G401.6 (cell line): Measurements from ENCODE around the gene ASF1B.

Experiments used
- FAIRE-seq: peaks from 2 replicates; lab custom pipeline; 2012; peaks lifted over from hg19 to GRCh38; lab: Jason Lieb, UNC

ASF1B gene

GRCh38 chr19:14135985-14136508 lies 342 bp downstream of the ASF1B start:
- FAIRE-seq: no peak

GRCh38 chr19:14135355-14135754 lies 1.0 kb downstream of the ASF1B start:
- no peak for FAIRE-seq

GRCh38 chr19:14127929-14128509 lies 8.4 kb downstream of the ASF1B start:
- FAIRE-seq: no peak

GRCh38 chr19:14127176-14127575 lies 9.2 kb downstream of the ASF1B start:
- FAIRE-seq: no peak

GRCh38 chr19:14122924-14123323 lies 13.5 kb downstream of the ASF1B start:
- FAIRE-seq: no peak

GRCh38 chr19:14120497-14120780 lies 15.9 kb downstream of the ASF1B start:
- FAIRE-seq: no peak

- FAIRE-seq: no peak
Measured at GRCh38 chr19:14119644-14120496, 16.5 kb downstream of the ASF1B start.

GRCh38 chr19:14119146-14119545 lies 17.2 kb downstream of the ASF1B start:
- FAIRE-seq: no peak

- no peak for FAIRE-seq
Measured at GRCh38 chr19:14118165-14119051, 18.0 kb downstream of the ASF1B start.

GRCh38 chr19:14117668-14118164 lies 18.7 kb downstream of the ASF1B start, which contains the start of gene PRKACA:
Gene PRKACA, minus strand, starts transcription at chr19:14117762. Its CDS starts 215 bp downstream, at chr19:14117547.
- FAIRE-seq: peak; percentile 94

- no peak for FAIRE-seq
Measured at GRCh38 chr19:14116918-14117578, 19.3 kb downstream of the ASF1B start.

GRCh38 chr19:14116525-14116917 lies 19.9 kb downstream of the ASF1B start:
- FAIRE-seq: no peak

GRCh38 chr19:14115756-14116155 lies 20.6 kb downstream of the ASF1B start:
- no peak for FAIRE-seq

GRCh38 chr19:14114854-14115253 lies 21.5 kb downstream of the ASF1B start:
- no peak for FAIRE-seq

GRCh38 chr19:14114439-14114838 lies 21.9 kb downstream of the ASF1B start:
- FAIRE-seq: no peak

- FAIRE-seq: no peak
Measured at GRCh38 chr19:14113762-14114414, 22.5 kb downstream of the ASF1B start.

- FAIRE-seq: no peak
Measured at GRCh38 chr19:14112809-14113385, 23.5 kb downstream of the ASF1B start.

- FAIRE-seq: no peak
Measured at GRCh38 chr19:14112051-14112808, 24.2 kb downstream of the ASF1B start.

GRCh38 chr19:14111486-14111885 lies 24.9 kb downstream of the ASF1B start:
- no peak for FAIRE-seq

- no peak for FAIRE-seq
Measured at GRCh38 chr19:14110650-14111049, 25.7 kb downstream of the ASF1B start.
